ENCODE data around the gene C8A.

C8A gene

DNA sequence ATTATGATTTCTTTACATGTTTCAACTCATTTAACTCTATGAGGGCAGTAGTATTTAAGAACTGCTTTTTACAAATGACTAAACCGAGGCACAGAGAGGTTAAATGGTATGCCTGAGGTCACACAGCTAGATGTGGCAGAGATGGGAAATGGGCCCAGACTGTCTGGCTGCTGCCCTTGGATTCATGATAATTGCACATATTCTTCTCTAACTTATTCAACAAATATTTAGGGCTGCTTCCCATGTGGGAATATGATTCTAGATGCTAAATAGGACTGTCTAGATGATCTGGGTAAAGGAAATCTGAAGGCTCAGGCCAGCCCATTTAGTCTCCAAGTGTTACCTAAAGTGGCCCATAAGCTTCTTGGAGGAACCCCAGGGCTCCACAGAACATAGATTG is 26.2 kb downstream of the C8A start:
- DNase-seq (ENCODE audit: extremely low read depth in 1 of 2, low read depth in 1 of 2) = no peak

DNA sequence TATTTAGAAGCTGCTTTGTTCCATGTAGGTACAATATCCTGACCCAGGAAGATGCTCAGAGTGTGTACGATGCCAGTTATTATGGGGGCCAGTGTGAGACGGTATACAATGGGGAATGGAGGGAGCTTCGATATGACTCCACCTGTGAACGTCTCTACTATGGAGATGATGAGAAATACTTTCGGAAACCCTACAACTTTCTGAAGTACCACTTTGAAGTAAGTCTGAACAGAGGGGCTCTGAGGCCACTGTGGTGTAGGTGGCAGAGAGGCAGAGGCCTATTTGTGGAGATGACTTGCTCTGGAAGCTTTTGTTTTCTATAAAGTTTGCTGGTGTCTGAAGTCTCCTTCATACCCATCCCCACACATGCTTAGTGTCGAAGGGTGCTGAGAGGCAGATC is 26.8 kb downstream of the C8A start:
- no peak for DNase-seq (ENCODE audit: extremely low read depth in 1 of 2, low read depth in 1 of 2)

DNA sequence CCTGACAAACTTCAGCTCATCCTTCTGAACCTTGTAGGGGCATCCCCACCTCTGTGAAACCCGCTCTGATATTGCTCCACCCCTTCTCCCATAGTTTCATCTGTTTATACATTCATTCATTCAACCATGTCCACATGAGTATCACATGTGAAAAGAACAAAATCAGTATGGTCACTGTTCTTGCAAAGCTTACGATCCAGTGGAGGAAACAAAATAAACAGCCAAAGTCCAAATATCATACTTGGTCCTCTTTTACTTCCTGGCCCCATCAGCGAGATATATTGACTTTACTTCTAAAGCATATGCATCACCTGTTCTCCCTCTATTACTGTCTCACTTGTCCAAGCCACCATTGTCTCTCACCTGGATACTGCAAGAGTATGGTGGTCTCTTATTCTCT is 35.6 kb downstream of the C8A start:
- no peak for DNase-seq (ENCODE audit: extremely low read depth in 1 of 2, low read depth in 1 of 2)

DNA sequence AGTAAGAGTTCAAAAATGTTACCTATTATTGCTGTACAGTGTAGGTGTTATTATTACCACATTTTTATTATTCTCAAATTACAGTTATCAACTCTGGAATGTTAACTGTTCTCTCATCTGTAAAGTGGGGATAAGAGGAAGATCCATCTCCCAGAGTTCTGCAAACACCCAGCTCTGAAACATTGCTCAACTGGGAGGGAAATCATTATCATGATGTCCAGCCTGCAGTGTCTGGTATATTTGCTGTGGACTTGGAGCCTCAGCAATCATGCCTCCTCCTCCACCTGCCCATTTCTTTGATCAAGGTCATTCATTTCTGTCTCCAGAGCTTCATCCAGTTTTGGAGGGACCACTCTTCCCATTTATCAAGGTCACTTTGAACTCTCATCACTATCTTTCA is 39.4 kb downstream of the C8A start:
- no peak for DNase-seq (ENCODE audit: extremely low read depth in 1 of 2, low read depth in 1 of 2)

DNA sequence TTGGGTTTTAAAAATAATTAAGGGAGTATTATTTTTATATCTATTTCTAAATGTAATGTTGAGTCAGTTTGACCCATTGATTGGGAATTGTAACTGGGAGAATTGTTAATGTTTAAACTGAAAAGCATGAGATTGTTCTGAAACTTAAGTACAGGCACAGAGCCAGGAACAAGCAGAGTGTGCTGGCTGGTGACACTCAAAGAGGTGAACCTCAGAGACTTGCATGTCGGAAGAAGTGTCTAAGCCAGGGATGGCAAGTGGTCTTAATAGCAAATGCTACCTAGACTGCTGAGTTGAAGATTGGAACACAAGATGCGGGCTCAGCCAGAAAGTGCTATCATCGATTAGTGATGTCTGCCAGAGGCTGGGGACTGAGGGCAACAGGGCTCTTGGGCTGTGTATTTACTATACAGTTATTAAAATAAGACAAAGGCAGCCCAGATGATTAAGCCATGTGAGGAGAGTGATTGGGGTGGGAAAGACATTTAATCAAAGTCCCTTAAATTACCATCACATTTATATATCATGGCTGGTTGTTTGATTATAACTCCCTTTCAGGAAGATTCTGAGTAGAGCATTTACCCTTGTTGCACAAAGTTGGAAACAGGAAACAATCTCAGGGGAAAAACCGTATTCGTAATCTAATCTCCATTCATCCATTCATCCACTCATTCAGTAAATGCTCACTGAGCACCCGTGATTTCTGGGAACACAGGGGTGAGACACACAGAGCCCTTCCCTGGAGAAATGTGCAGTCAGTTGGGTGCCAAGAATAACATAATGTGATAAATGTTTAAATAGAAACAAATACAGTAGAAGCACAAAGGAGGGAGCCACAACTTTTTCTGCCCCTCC is 42.8 kb downstream of the C8A start:
- DNase-seq (ENCODE audit: extremely low read depth in 1 of 2, low read depth in 1 of 2) = no peak

DNA sequence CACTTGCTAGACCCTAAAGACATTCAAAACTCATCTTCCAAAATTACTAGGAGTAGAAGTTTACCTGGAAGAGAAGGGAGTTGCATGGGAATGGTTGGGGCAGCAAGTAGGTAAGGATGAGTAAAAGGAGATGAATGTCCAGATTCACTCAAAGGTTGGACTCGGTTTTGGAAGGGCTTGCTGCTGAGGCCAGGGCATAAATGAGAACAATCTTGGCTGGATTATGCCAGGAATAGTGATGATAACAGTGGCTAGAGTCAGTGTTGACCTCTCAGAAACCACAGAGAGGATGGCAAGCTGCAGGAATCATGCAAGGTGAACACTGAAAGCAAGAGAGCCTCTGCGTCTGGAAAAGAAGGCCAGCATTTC is 43.4 kb downstream of the C8A start:
- no peak for DNase-seq (ENCODE audit: extremely low read depth in 1 of 2, low read depth in 1 of 2)

DNA sequence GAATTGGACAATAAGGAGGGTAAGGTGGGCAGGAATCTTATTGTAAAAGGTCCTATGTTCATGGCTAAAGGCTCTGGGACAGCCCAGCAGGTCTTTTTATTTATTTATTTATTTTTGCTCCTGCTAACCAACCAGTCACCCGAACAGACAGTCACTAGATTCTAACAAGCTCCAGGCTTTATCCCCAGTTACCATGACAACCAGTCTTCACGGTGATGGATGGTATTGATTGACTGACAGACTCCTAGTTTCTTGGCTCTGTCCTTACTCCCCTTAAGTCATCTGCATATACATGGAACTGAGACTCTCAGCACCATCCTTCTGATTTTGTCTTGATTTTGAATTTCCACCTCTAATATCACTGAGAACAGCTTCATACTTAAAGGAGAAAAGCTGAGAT is 44.3 kb downstream of the C8A start:
- no peak for DNase-seq (ENCODE audit: extremely low read depth in 1 of 2, low read depth in 1 of 2)

DNA sequence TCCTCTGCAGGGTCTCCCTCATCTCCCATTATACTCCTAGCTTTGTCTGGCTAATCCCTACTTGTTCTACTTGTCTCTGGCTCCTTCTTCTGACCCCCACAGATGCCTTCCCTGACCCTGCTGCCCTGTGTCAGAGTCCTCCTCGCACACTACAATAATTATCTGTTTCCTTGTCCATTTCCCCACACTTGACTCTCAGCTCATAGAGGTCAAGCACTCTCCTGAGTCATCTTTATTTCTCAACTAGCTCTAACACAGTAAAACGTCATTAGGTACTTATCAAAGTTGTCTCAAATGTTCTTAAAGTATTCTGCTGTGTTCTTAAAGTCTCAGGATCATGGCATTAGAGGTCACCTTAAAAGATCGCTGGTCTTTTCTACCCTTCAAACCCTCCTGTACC is 47.1 kb downstream of the C8A start:
- DNase-seq (ENCODE audit: extremely low read depth in 1 of 2, low read depth in 1 of 2) = no peak

DNA sequence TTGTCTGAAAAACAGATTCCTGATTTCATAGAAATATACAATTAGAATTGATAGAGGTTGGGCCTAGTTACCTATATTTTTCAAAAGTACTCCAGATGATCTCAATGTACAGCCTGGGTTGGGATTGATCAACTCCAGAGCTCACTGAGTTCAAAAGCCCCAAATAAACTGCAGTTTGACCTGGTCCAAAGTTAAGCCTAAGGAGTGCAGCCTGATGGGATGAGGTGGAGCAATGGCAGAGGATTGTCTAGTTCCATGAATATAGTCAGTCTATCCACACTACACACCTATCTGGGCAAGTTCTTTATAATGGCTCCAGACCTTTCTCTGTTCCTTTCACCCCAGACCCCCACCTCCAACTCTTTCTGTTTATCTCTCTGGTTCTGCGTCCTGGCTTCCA is 49.2 kb downstream of the C8A start:
- no peak for DNase-seq (ENCODE audit: extremely low read depth in 1 of 2, low read depth in 1 of 2)

DNA sequence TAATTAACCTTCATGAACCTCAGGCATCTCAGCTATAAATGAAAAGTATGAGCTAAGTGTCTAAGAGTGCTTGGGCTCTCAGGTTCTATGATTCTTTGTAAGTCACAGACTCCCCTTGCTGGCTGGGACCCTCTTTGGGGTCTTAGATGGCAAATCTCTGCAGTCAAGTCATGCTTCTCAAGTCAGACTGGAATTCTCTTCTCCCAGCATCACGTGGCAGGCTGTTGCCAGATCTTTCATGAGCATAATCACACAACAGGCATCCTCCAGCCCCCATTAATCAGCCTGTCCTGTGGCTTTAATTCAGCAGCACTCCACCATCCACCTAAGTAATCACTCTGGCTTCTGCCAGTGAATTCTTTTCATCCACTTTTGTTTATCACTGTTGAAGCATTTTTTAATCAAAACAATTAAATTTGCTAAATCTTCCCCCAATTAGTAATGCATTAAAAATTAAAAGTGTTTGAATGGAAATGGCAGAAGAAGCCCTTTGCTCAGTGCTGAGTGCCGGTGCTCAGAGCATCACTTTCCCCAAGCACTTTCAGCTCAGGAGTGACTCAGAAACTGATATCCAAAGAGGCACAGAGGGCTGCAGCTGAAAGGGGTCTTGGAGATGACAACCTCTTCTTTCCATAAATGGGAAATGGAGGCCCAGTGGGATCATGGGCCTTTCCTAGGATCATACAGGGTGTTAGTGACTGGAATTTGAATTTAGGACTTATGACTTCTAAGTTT is 50.2 kb downstream of the C8A start:
- DNase-seq (ENCODE audit: extremely low read depth in 1 of 2, low read depth in 1 of 2) = no peak

DNA sequence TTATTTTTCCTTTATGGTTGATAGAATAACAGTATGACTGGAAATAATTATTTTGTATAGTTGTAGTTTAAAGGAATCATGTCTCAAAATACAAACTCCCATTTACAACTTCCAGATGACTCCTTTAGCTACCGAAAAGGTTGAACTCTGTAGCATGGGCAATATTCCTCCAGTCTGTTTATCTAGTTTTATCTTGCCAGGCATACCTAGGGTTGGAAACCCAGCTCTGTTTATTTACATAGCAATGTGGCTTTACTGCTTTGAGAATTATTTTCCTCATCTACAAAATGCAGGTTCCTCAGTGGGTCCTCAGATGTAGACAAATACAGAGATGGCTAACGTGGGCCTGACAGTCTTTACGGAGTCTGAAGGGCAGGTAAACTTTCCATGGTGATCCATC is 51.1 kb downstream of the C8A start:
- no peak for DNase-seq (ENCODE audit: extremely low read depth in 1 of 2, low read depth in 1 of 2)

DNA sequence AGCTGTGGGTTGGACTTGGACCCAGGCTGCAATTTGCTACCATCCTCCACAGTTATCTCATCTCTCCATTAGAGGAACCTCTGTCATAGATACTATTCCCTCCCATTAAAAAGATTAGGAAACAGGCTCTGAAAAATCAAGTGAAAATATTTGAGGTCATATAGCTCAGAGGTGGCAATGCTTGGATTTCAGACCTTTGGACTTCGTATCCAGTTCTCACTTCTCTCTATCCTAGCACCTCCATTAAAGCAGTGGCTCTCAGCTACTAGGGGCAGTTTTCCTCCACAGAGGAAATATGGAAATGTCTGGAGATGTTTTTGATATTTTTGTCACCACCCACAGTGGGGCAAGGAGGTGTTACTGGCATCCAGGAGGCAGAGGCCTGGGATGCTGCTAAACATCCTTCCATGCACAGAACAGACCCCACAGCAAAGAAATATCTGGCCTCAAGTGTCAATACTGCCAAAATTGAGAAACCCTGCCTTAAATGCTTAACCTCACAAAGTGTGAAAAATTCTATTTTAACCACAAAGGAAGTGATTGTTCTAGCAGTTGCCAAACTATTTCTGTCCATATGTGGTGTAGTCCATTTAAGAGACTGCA is 54.1 kb downstream of the C8A start:
- DNase-seq (ENCODE audit: extremely low read depth in 1 of 2, low read depth in 1 of 2) = no peak

DNA sequence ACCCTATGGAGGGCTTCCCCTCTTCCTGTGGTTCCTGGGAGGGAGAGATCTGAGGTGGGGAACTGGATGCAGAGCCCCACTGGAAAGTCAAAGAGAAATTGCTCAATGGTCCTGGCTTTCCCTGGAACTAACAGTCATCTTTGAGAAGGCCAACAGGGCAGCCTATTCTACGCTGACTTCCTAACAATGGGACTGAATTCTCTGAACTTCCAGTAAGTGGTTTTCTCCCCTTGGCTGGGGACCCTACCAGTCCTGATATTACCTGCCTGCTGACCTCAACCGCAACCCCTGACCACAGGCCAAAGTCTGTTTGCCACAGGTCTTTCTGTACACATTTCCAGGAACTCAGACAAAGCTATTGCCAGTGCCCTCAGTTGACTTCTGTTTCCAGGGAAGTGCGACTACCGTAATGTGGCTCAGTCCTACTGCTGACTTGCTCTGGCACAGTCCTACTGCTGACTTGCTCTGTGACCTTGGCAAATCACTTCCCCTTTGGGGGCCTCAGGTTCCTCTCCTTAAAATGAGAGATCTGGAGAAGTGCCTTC is 55.9 kb downstream of the C8A start:
- no peak for DNase-seq (ENCODE audit: extremely low read depth in 1 of 2, low read depth in 1 of 2)

DNA sequence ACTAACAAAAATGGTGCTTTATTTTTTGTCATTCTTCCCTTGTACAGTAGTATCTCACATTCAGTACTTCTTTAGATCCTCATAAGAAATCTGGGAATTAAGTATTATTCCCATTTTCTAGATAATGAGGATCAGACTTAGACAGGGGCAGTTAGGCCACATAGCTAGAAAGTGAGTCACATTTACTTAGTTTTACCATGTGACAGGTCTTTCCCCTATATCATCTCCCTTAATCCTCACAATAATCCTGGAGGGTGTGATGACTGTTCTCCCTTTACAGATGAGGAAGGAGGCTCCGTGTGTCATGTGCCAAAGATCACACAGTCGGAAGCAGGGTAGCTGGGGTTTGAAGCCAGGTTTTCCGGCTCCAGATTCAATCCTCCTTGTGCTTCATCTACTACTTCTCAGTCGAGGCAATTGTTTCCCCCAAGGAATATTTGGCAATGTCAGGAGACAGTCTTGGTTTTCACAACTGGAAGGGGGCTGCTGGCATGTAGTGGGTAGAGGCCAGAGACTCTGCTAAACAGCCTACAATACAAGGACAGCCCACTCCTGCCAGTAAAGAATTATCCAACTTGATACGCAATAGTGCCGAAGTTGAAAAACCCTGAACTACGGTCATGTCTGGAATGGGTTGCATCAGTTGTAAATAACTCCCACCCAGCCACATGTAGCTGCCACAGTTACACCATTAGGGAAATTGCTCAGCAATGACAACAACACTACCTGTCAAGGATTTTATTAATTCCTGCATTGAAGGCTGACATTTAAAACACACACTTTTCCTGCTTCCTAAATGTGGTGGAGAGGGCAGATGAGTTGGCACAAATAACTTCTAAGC is 56.7 kb downstream of the C8A start:
- no peak for DNase-seq (ENCODE audit: extremely low read depth in 1 of 2, low read depth in 1 of 2)

DNA sequence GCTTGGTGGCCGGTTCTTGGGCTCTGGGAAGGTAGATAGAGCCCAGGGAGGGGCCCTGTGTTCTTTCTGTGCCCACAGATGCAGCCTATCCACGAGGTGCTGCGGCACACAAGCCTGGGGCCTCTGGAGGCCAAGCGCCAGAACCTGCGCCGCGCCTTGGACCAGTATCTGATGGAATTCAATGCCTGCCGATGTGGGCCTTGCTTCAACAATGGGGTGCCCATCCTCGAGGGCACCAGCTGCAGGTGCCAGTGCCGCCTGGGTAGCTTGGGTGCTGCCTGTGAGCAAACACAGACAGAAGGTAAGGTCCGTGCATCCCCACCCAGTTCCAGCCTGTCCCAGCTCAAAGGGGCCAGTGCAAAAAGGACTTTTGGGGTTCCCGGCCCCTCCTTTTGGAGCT is 57.7 kb downstream of the C8A start:
- no peak for DNase-seq (ENCODE audit: extremely low read depth in 1 of 2, low read depth in 1 of 2)

DNA sequence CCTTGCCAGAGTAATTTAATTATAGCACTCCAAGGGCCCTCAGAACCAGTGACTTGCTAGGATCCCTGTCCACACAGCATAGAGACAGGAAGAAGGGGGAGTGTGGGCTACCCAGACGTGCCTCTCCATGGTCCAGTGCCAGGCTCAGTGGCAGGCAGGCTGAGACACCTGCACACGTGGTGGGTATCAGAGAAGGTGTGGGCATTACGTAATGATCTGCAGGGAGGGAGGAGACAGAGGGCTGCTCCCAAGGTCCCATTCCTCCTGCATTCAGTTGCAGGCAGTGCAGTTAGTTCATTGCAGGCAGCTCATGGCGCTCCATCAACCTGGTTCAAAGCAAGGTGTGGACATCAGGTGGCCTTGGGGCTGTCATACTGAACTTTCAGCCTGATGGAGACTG is 61.4 kb downstream of the C8A start:
- no peak for DNase-seq (ENCODE audit: extremely low read depth in 1 of 2, low read depth in 1 of 2)

DNA sequence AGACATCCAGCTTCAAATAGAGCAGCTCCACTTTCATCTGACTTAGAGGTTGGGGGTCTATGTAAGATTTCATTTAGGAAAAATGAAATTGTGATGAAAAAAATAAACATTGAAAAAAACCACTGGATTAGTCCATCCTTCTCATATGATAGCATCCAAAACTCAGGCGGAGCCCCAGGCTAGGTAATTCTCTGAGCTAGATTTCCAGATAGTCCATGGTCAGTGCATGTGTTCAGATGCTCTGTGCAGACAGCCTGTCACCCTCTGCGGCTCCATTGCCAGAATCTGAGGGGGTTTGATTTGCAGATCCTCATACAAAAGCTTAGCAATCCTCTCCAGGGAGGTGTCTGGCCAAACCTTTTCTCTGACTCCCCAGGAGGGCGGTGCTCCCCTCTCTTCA is 62.0 kb downstream of the C8A start:
- DNase-seq (ENCODE audit: extremely low read depth in 1 of 2, low read depth in 1 of 2) = no peak

DNA sequence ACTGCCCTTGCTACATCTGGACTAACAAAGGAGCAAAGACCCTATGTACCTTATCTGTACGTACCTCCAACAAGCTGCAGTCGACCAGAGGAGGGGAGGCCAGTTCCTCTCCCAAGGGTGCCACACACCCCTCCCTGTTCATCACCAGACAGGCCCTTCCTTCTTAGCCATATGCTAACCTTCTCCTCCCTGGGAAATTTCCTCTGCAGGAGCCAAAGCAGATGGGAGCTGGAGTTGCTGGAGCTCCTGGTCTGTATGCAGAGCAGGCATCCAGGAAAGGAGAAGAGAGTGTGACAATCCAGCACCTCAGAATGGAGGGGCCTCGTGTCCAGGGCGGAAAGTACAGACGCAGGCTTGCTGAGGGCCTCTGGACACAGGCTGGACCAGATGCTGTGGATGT is 62.8 kb downstream of the C8A start:
- no peak for DNase-seq (ENCODE audit: extremely low read depth in 1 of 2, low read depth in 1 of 2)

DNA sequence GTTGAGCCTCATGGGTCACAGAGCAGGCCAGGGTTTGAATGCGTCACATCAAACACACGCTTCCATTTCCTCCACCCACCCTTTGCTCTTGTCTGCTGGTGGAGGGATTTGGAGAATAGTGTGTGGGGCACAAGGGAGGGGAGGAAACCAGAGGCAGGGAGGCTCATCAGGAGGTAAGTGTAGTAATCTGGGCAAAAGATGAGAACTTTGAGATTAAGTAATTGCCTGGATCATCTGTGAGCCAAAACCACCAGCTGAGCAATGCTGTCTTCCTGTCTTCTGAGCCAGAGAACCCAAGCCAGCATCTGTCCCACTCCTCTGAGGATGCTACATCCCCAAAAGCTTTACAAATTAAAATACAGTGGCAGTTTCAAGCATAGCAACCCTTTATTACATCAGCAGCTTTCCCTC is 66.0 kb downstream of the C8A start:
- DNase-seq (ENCODE audit: extremely low read depth in 1 of 2, low read depth in 1 of 2) = no peak

DNA sequence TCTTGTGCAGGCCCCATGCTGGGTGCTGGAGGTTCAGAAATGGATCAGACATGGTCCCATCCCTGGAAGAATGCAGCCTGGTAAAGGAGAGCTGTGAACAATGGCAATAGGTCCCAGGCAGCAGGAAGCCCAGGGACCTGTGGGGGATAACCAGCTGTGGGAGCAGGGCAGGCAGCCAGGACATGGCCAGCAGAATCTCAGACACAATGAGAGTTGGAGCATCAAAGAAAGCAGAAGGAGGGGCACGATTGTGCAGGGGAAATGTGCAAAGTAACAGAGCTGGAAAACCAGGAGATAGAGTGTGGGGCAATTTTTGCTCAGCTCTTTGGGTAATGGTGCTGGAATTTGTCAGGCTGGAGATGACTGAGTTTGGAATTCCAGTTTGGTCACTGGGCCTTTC is 66.9 kb downstream of the C8A start:
- no peak for DNase-seq (ENCODE audit: extremely low read depth in 1 of 2, low read depth in 1 of 2)

DNA sequence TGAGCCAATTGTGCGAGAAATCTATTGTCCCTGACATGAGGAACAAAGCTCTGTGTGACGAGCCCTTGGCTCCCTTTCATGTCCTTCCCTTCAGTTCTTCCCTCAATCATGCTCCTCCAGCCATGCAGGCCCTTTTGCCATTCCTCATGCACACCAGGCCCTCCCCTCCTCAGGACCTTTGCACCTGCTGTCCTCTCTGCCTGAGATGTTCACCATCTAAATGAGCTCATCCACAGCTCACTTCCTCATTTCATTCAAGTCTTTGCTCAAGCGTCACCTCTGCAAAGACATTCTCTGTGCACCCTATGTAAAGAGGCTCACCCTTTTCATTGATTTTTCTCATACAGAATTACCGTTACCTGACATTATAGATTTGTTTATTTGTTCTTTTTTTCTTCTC is 67.5 kb downstream of the C8A start:
- DNase-seq (ENCODE audit: extremely low read depth in 1 of 2, low read depth in 1 of 2) = no peak
